Transverse colon (tissue), 4 donors: Measurements from ENCODE around the gene KHDRBS1.

Source experiments
- CTCF ChIP-seq, 5 experiments: fragments of 200-600 bp in 3 of 5; fragments of 450-650 bp in 2 of 5; sonication (generic) in 3 of 5; IDR thresholded peaks; 1 replicate in 2 of 5; 2 replicates in 3 of 5; pipeline ENCODE4 v1.5.1; 2016 to 2017; ENCODE audit warnings: antibody characterized with exemption in 5 of 5, inconsistent platforms in 3 of 5, mild to moderate bottlenecking in 2 of 5, moderate library complexity in 1 of 5
- POLR2AphosphoS5 ChIP-seq, 3 donors: sonication (generic); formaldehyde crosslinking; IDR thresholded peaks; one replicate each; pipeline ENCODE4 v1.6.1; 2016; ENCODE audit warnings: antibody characterized with exemption in 3 of 3

- TF ChIP-seq CTCF (IDR thresholded peaks at IDR 0.05) (no peak), POLR2AphosphoS5 (IDR thresholded peaks at IDR 0.05) (no peak)
These were observed 77.9 kb downstream of the KHDRBS1 start for GRCh38 chr1:32091591-32091990.
